Measurements from ENCODE around the gene HCLS1.

DNA sequence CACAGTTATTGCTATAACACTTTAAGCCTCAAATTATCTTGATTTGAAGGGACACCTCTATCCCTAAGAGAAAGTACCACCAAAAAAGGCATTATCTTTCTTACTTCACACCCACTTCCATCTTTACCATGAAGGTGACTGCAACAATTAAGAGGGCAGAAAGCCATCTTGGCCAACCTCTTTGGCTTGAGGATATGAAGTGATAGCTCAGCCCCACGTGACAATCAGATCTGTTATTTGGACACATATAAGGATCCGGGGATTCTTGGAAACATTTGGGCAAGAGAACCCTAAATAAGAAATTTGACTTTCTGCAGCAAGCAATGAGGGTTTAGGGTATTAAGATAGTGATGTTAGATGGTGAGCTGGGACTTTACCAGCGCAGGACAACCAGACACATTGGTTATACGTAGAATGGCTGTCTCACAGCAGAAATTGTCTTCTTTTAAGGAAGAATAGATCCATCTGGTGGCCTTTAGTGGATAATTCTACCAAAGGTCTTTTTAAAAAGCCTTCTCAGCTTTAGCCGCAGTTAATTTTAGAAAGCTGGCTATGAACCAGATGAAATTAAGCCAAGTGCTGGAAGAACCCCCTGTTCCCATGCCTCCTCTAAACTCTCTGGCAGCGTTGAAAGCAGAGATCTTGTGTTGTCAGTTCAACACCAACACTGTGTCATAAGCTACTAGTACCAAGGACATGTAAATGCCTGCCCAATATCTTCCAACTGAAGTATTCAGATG, 12.3 kb downstream of the HCLS1 start:
- TF ChIP-seq SUZ12 (IDR thresholded peaks at IDR 0.05) (no peak), FOXA1 (IDR thresholded peaks at IDR 0.05) (no peak), ARNT (IDR thresholded peaks at IDR 0.05) (no peak), FOXK2 (IDR thresholded peaks at IDR 0.05) (no peak), SP1 (IDR thresholded peaks at IDR 0.05) (no peak)

Data from HEK293T (cell line).